Subcutaneous adipose tissue (tissue), 4 donors: ENCODE results near the gene SYF2. TPM values are rescaled to one million over a fixed set of nuclear protein-coding genes. Genes with fewer than 3 reads are reported as not detected.

Experiments used
- CTCF ChIP-seq: fragments of 450-650 bp; IDR thresholded peaks from one replicate; pipeline ENCODE4 v1.5.1; 2016; ENCODE audit warnings: low read depth, mild to moderate bottlenecking, control low read depth, antibody characterized with exemption, moderate library complexity
- total RNA-seq, 4 donors: library from RNA; depleted of rRNA; stranded (reverse); fragments of >200 nt; gene quantifications; one replicate each; pipeline ENCODE4 v1.1.0, GENCODE V29; 2016

SYF2 gene
- total RNA-seq, 4 donors from 2014 or later = 47.5 to 81.7 (median 76.4) TPM

GRCh38 chr1:25247829-25248754 is 15.8 kb upstream of the SYF2 start:
- no peak for TF ChIP-seq CTCF

GRCh38 chr1:25247024-25247828 is 14.9 kb upstream of the SYF2 start, which contains the start of gene RSRP1:
TSS of gene RSRP1 (minus strand) at chr1:25247454. CDS start at chr1:25246963, 491 bp downstream.
- TF ChIP-seq CTCF = no peak

GRCh38 chr1:25246600-25247023 is 14.3 kb upstream of the SYF2 start:
- no peak for TF ChIP-seq CTCF

- TF ChIP-seq CTCF = no peak
Observed at GRCh38 chr1:25245809-25246599, 13.7 kb upstream of the SYF2 start.

GRCh38 chr1:25245393-25245792 is 13.1 kb upstream of the SYF2 start:
- TF ChIP-seq CTCF = no peak

GRCh38 chr1:25243907-25244306 is 11.6 kb upstream of the SYF2 start:
- TF ChIP-seq CTCF = no peak
